ENCODE results near the gene MPIG6B.

The MPIG6B gene

DNA sequence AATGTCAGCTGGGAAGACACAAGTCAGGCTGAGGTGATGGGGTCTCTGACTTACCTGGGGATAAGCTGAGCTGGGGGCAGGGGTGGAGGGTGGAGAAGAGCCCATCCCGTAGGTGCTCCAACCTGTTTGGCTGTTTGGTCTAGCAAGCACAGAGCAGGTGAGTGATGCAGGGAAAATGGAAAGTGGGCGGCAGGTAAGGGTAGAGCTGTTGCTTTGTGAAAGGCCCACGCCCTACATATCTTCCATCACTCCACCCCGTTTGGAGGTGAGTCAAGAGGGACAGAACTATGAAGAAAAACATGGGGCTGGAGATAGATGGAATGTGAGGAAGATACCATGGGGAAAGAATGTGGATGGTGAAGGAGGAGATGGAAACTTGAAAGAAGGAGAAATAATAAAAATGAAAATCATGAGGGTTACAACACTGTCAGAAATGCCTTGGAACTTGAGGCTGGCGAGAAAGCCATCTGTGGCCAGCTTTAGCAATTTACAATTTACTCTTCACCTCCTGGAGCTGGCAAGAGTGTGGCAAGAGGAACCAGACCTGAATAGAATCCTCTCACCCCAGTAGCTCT, 2.9 kb upstream of the MPIG6B start:
- Histone ChIP-seq H3K27ac (replicated peaks) (no peak overlapping the region), H3K4me3 (replicated peaks; ENCODE audit: insufficient read depth, low read length) (no peak overlapping the region), H3K27me3 (ENCODE audit: insufficient read depth, poor library complexity, severe bottlenecking) (no peaks in the 10 kb centered on the region)
- no peak for DNase-seq (ENCODE audit: low read depth in 1 of 2, low spot score in 1 of 2)
- TF ChIP-seq, protein P1, sequence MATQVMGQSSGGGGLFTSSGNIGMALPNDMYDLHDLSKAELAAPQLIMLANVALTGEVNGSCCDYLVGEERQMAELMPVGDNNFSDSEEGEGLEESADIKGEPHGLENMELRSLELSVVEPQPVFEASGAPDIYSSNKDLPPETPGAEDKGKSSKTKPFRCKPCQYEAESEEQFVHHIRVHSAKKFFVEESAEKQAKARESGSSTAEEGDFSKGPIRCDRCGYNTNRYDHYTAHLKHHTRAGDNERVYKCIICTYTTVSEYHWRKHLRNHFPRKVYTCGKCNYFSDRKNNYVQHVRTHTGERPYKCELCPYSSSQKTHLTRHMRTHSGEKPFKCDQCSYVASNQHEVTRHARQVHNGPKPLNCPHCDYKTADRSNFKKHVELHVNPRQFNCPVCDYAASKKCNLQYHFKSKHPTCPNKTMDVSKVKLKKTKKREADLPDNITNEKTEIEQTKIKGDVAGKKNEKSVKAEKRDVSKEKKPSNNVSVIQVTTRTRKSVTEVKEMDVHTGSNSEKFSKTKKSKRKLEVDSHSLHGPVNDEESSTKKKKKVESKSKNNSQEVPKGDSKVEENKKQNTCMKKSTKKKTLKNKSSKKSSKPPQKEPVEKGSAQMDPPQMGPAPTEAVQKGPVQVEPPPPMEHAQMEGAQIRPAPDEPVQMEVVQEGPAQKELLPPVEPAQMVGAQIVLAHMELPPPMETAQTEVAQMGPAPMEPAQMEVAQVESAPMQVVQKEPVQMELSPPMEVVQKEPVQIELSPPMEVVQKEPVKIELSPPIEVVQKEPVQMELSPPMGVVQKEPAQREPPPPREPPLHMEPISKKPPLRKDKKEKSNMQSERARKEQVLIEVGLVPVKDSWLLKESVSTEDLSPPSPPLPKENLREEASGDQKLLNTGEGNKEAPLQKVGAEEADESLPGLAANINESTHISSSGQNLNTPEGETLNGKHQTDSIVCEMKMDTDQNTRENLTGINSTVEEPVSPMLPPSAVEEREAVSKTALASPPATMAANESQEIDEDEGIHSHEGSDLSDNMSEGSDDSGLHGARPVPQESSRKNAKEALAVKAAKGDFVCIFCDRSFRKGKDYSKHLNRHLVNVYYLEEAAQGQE (IDR thresholded peaks at IDR 0.05; ENCODE audit: insufficient replicate concordance, low read depth) = no peak
- TF ChIP-seq POLR2AphosphoS5 (IDR thresholded peaks at IDR 0.05; ENCODE audit: low read depth) = no peak
- no peak for TF ChIP-seq GABPA (IDR thresholded peaks at IDR 0.05; ENCODE audit: low read depth)
- TF ChIP-seq, protein P2, sequence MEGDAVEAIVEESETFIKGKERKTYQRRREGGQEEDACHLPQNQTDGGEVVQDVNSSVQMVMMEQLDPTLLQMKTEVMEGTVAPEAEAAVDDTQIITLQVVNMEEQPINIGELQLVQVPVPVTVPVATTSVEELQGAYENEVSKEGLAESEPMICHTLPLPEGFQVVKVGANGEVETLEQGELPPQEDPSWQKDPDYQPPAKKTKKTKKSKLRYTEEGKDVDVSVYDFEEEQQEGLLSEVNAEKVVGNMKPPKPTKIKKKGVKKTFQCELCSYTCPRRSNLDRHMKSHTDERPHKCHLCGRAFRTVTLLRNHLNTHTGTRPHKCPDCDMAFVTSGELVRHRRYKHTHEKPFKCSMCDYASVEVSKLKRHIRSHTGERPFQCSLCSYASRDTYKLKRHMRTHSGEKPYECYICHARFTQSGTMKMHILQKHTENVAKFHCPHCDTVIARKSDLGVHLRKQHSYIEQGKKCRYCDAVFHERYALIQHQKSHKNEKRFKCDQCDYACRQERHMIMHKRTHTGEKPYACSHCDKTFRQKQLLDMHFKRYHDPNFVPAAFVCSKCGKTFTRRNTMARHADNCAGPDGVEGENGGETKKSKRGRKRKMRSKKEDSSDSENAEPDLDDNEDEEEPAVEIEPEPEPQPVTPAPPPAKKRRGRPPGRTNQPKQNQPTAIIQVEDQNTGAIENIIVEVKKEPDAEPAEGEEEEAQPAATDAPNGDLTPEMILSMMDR (IDR thresholded peaks at IDR 0.05; ENCODE audit: insufficient read depth, low read length) = no peak
- TF ChIP-seq SPI1 (IDR thresholded peaks at IDR 0.05; ENCODE audit: borderline replicate concordance, low read depth) = no peak

DNA sequence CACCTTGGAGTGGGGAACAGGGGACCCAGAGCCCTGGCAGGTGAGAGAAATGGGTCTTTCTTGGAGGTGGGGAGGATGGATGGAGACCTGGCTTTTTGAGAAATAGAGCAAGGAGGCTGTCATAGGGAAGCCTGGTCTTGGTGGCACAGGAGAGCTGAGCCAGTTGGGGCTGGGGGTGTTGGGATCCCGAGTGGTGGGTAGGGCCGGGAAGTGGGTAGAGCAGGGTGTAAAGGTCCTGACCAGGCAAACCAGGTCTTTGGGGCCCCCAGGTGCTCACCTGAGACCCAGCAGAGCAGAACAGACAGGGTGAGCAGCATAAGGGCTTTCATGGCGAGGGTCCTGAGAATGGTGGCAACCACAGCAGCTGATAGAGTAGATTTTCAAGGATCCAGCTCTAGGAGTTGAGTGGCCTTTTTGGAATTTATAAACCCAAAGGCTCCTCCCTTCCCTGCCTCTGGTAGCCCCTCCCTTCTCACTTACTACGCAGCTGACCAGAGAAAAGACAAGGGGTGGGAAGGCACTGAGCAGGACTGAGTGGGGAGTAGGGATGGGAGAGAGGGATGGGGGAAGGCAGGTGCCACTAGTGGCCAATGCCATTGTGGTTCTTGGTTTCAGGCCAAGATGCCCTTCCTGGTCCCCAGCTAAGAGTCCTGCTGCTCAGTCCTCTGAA, 1.7 kb upstream of the MPIG6B start, which contains the start of gene LY6G6C:
TSS of gene LY6G6C (minus strand) at position 396 of the 670 bp plus-strand sequence. CDS start at position 329, 67 bp downstream.
- H3K4me3 ChIP-seq (replicated peaks; ENCODE audit: insufficient read depth, low read length) = no peak within 1 kb of the TSS
- DNase-seq (ENCODE audit: low read depth in 1 of 2, low spot score in 1 of 2) = no peak
- H3K27me3 ChIP-seq (ENCODE audit: insufficient read depth, poor library complexity, severe bottlenecking) = no peaks in the 10 kb centered on the region
- no peak within 1 kb of the TSS for H3K27ac ChIP-seq (replicated peaks)
- TF ChIP-seq, protein P1 (IDR thresholded peaks at IDR 0.05; ENCODE audit: insufficient replicate concordance, low read depth) = no peak
- TF ChIP-seq SPI1 (IDR thresholded peaks at IDR 0.05; ENCODE audit: borderline replicate concordance, low read depth) (no peak), POLR2AphosphoS5 (IDR thresholded peaks at IDR 0.05; ENCODE audit: low read depth) (no peak), GABPA (IDR thresholded peaks at IDR 0.05; ENCODE audit: low read depth) (no peak)
- TF ChIP-seq, protein P2 (IDR thresholded peaks at IDR 0.05; ENCODE audit: insufficient read depth, low read length) = no peak

DNA sequence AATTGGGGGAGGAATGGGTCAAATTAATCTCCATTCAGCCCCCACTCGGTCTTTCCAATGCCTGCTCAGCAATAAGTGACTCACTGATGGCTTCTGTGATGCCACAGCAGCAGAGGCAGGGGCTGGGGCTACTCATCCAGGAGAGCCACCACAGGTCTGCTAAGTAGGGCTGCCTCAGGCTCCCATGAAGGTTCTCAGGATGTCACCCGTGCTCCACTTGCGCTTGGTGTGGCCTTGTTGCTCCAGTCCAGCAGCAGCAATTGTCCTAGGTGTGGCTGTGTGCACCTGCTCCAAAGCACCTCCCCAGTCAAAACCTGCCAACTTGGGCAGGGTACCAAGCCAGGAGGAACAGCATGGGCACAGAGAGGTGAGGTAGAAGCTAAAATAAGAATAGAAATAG, 1.0 kb upstream of the MPIG6B start:
- no peak for DNase-seq (ENCODE audit: low read depth in 1 of 2, low spot score in 1 of 2)
- TF ChIP-seq, protein P2 (IDR thresholded peaks at IDR 0.05; ENCODE audit: insufficient read depth, low read length) = no peak
- TF ChIP-seq SPI1 (IDR thresholded peaks at IDR 0.05; ENCODE audit: borderline replicate concordance, low read depth) = no peak
- TF ChIP-seq POLR2AphosphoS5 (IDR thresholded peaks at IDR 0.05; ENCODE audit: low read depth) = no peak
- TF ChIP-seq GABPA (IDR thresholded peaks at IDR 0.05; ENCODE audit: low read depth) = no peak
- TF ChIP-seq, protein P1 (IDR thresholded peaks at IDR 0.05; ENCODE audit: insufficient replicate concordance, low read depth) = no peak
- Histone ChIP-seq H3K4me3 (replicated peaks; ENCODE audit: insufficient read depth, low read length) (no peak overlapping the region), H3K27me3 (ENCODE audit: insufficient read depth, poor library complexity, severe bottlenecking) (no peaks in the 10 kb centered on the region), H3K27ac (replicated peaks) (no peak overlapping the region)

All from HL-60 (cell line).